GM18951 (cell line): ENCODE measurements around the gene PMPCA.

Experiments
- POLR2A ChIP-seq: IDR thresholded peaks from 4 replicates; pipeline ENCODE4 v1.6.1; 2011; ENCODE audit warnings: mild to moderate bottlenecking; ENCODE audit not compliant: insufficient read length, insufficient read depth; ENCODE audit errors: extremely low read depth
- in situ Hi-C: fragments of 300-500 bp; cut with MboI; formaldehyde crosslinking; loops from one replicate; pipeline ENCODE4 v1.12.0; 2022; ENCODE audit warnings: low sequenced_read_pairs, mixed read lengths, inconsistent platforms; ENCODE audit not compliant: unreplicated experiment

Gene PMPCA

GRCh38 chr9:136378170-136379002 lies 32.1 kb upstream of the PMPCA start:
- in situ Hi-C loops = no loop called here
- no peak for TF ChIP-seq POLR2A

DNA sequence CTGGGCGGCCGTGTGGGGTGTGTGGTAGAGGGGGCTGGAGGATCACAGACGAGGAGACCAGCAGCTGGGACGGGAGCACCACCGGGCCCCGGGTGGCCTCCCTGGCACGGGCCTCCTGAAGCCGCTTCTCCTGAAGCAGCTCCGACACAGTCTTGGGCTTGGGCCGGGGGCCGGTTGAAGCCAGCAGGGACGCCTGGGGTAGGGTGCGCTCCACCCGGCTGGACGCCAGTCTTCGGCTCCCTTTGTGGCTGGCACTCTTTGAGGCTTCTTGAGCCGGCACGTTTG lies 31.5 kb upstream of the PMPCA start:
- in situ Hi-C loops = no loop called here
- TF ChIP-seq POLR2A = no peak

- TF ChIP-seq POLR2A = no peak
- in situ Hi-C loops = no loop called here
Observed at GRCh38 chr9:136379401-136379800, 31.1 kb upstream of the PMPCA start.

DNA sequence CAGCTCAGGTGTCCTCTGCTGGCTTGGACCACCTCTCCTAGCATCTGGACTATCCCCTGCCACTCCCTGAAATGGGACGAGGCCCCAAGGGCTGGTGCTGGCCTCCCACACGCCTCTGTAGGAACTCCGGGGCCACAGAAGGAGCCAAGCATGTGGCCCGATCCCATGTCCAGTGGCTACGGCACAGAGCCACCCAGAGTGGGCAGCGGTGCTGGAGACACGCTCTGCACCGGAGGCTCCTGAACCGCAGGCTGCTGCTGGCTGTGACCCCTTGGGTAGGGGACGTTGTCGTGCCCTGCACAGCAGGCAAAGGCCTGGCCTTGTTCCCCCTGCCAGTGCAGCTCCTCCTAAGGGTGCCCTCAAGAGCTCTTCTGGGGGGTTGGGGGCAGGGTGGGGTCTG lies 30.6 kb upstream of the PMPCA start:
- in situ Hi-C loops = no loop called here
- TF ChIP-seq POLR2A = no peak

DNA sequence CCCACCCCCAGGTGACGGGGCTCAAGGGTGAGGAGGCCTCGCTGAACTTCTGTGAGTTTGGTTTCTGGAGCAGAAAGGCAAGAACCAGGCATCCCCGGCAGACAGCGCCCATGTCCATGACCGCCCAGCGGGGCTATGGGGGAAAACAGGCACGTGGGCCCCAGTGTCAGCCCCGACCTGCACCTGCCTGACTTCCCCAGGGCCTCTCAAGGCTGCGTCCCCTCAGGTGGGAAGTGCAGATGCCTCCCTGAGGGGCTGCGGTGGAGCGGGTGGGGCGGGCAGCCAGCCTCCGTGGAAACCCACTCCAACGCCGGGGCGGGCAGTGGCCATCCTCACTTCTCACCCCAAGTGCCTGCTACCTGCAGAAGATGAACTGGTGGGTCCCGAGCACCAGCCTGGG lies 30.1 kb upstream of the PMPCA start:
- TF ChIP-seq POLR2A = no peak
- in situ Hi-C loops = no loop called here

- in situ Hi-C loops = no loop called here
- no peak for TF ChIP-seq POLR2A
Observed at GRCh38 chr9:136381311-136381710, 29.1 kb upstream of the PMPCA start.

DNA sequence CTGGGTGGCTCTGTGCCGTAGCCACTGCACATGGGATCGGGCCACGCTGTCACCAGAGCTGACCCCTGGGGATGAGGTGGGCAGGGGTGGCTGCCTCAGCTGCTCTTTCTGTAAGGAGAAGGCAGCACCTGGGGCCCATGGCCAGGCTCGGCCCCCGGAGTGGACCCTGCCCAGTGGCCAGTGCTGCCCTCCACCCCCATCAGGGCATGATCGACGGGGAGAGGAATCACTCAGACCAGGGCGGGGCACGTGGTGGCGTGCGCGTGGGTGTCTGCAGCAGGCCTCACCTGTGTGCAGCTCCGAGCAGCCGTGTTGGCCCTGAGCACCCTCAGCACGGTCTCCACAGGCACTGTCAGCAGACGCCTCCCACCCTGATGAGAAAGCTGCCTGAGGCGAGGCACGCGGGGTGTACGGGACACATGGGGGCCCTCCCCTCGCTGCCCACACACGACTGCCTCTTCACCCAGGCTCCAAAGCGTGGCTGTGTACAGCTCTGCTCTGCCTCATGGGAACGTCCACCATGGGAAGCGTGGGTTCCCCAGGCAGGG lies 28.4 kb upstream of the PMPCA start:
- in situ Hi-C loops = no loop called here
- TF ChIP-seq POLR2A = no peak

- no peak for TF ChIP-seq POLR2A
- in situ Hi-C loops = no loop called here
Observed at GRCh38 chr9:136383436-136383835, 27.0 kb upstream of the PMPCA start.

GRCh38 chr9:136385015-136385414 lies 25.4 kb upstream of the PMPCA start:
- in situ Hi-C loops = no loop called here
- no peak for TF ChIP-seq POLR2A

DNA sequence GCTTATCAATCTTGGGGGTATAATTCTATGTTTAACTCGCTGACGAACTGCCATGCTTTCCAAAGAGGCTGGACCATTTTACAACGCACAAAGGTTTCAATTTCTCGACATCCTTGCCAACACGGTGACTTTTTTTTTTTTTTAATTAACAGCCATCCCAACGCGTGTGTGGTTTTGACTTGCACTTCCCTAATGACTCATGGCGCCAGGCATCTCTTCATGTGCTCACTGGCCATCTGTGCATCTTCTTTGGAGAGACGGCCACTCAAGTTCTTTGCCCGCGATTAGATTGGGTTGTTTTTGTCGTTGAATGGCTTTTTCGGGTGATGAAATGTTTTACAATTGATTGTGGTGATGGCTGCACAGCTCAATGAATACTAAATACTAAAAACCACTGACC lies 24.4 kb upstream of the PMPCA start:
- in situ Hi-C loops = no loop called here
- TF ChIP-seq POLR2A = no peak

GRCh38 chr9:136387217-136387616 lies 23.2 kb upstream of the PMPCA start:
- TF ChIP-seq POLR2A = no peak
- in situ Hi-C loops = no loop called here

- in situ Hi-C loops = no loop called here
- TF ChIP-seq POLR2A = no peak
Observed at GRCh38 chr9:136389396-136389795, 21.1 kb upstream of the PMPCA start.

DNA sequence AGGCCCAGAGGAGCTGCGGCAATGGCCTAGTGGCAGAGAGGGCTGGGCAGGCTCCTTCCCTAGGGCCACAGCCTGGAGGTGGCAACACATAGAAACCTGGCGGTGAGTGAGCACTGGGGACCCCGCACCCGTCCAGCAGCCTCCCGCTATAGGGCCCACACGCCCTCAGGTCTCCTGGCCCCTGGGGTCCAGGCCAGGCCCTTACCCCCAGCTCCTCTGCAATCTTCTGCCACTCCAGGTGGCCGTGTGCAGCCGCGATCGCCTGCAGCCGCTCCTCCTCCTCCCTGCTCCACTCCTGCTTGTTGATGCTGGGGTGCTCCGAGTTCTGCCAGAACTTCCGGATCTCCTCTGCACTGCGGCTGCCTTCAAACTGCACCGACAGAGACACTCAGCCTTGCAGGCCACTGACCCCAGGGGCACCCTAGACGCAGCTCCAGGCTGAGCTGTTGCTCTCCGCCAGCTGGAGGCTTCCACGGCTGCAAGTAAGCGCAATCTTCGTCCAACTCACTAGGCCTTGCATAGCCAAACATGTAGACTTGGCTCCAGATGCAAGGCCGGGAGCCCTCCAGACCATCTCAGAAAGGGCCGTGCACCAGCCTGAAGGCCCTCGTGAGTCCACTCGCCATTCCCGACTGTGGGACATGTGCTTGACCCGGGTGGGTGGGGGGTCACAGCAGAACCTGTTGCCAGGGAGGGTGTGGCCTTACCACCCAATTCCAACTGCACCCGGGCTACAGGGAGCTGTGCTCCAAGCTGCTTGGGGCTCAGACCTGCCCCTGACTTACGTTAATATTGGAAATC lies 18.5 kb upstream of the PMPCA start:
- no peak for TF ChIP-seq POLR2A
- in situ Hi-C loops = no loop called here
